ENCODE results near the gene PPP1R3A.

DNA sequence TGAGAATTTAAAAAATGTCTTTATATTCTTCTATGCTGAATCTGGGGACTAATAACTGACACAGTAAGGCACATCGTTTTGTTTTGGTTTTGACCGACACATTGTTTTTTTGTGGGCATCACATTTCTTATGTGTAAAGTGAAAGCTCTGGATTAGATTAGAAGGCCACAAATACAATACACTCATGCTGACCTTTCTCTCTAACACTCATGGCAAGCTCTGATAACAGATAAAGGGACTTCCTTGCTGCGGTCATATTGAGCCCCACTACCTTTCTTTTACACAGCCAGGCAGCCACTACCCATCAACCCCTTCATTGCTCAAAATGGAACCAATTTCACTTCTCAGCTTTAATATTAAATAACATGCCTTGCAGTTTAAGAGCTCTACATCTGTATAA, 26.0 kb downstream of the PPP1R3A start:
- TF ChIP-seq, protein P1, sequence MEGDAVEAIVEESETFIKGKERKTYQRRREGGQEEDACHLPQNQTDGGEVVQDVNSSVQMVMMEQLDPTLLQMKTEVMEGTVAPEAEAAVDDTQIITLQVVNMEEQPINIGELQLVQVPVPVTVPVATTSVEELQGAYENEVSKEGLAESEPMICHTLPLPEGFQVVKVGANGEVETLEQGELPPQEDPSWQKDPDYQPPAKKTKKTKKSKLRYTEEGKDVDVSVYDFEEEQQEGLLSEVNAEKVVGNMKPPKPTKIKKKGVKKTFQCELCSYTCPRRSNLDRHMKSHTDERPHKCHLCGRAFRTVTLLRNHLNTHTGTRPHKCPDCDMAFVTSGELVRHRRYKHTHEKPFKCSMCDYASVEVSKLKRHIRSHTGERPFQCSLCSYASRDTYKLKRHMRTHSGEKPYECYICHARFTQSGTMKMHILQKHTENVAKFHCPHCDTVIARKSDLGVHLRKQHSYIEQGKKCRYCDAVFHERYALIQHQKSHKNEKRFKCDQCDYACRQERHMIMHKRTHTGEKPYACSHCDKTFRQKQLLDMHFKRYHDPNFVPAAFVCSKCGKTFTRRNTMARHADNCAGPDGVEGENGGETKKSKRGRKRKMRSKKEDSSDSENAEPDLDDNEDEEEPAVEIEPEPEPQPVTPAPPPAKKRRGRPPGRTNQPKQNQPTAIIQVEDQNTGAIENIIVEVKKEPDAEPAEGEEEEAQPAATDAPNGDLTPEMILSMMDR (IDR thresholded peaks at IDR 0.05) = no peak
- no peak for TF ChIP-seq POLR2A (IDR thresholded peaks at IDR 0.05)

Measured in adrenal gland (tissue), 5 donors.